Muscle layer of colon (tissue), 2 donors: ENCODE data around the gene RGP1.

Experiments used
- H3K27ac ChIP-seq: one replicate; pipeline ENCODE4 v1.7.0; 2013; ENCODE audit warnings: low read depth, mild to moderate bottlenecking, low read length, moderate library complexity
- H3K27me3 ChIP-seq, 2 donors: one replicate each; pipeline ENCODE4 v1.7.0; 2013; ENCODE audit warnings: low read length in 2 of 2, mild to moderate bottlenecking in 2 of 2; ENCODE audit not compliant: insufficient read depth in 2 of 2, control insufficient read depth in 1 of 2
- H3K36me3 ChIP-seq: one replicate; pipeline ENCODE4 v1.7.0; 2013; ENCODE audit warnings: mild to moderate bottlenecking, low read length; ENCODE audit not compliant: insufficient read depth
- H3K4me1 ChIP-seq: one replicate; pipeline ENCODE4 v1.7.0; 2013; ENCODE audit warnings: mild to moderate bottlenecking, low read length; ENCODE audit not compliant: insufficient read depth
- H3K4me3 ChIP-seq, 2 donors: one replicate each; pipeline ENCODE4 v1.7.0; 2013; ENCODE audit warnings: low read length in 2 of 2, low read depth in 1 of 2, mild to moderate bottlenecking in 1 of 2, moderate library complexity in 1 of 2
- H3K9ac ChIP-seq: one replicate; pipeline ENCODE4 v1.7.0; 2013; ENCODE audit warnings: low read length
- H3K9me3 ChIP-seq: one replicate; pipeline ENCODE4 v1.7.0; 2013; ENCODE audit warnings: mild to moderate bottlenecking, low read length
- donor health status: abdominal sarcoma.
- donor health status: Adenocarcinoma of cecum.

The RGP1 gene

DNA sequence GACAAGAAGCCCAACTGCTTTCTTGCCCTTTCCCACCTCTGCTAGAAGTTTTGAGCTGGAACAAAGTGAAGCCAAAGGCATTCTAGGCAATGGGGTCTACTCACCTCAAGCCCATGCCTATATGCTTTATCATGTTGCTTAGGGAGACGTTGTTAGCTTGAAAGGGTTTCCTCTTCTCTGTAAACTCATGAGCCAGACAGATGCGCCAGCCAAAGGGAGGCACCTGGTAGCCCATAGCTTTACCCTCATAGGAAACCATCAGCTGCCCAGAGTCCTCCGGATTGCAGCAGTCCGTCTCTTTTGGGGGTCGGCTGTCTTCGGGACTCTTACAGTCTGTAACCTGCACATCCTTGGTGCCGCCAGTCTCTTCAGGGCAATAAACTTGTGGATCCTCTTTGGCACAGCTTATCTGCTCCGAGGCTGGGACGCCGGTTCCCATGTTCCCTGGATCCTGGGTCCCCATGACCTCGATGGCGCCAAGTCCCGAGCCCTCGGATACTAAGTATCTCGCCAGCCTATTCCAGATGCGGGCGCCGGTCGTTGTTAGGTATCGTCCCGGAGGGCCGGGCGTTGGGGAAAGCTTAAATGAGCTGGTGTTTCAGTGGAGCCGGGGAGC lies 737 bp upstream of the RGP1 start:
- peaks cover 48% of the 10 kb centered on the region for H3K36me3 ChIP-seq
- no peaks in the 10 kb centered on the region for H3K9me3 ChIP-seq
- H3K4me1 ChIP-seq, result peaks cover 32% of the 10 kb centered on the region
- H3K27ac ChIP-seq, result peak overlapping the region; percentile 93
- peak overlapping the region; percentile 91 for H3K9ac ChIP-seq
- H3K4me3 ChIP-seq, result peak overlapping the region; percentile 91 to 94
- H3K27me3 ChIP-seq, result no peaks in the 10 kb centered on the region

DNA sequence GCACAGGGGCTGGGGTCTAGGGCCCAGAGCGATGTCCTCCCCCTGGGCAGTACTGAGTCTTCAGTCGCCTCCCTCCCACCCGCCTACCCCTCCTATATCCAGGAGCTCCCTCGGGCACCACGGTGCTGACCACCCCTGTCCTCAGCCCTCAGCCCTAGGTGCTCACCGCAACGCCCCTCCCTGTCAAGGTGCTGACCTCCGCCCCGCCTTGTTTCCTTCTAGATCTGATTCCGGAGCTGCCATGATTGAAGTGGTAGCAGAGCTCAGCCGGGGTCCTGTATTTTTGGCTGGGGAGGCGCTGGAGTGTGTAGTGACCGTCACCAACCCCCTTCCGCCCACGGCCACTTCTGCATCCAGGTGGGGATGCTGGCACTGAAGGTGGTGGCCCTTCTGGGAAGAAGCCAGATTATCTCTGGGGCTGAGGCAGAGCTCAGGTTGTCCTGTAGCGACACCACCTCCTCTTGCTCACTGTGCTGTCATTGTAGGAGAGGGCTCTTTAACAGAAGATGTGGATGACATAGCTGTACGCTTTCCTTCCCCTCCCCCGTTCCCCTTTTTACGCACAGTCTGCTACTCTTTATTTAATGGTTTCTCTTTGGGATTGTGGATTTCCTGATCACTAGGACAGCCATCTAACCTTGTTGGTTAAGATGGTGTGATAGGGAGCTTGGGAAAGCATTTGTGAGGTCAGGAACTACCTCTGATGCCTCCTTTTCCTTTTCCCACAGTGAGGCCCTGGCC lies 598 bp downstream of the RGP1 start:
- peaks cover 32% of the 10 kb centered on the region for H3K4me1 ChIP-seq
- no peaks in the 10 kb centered on the region for H3K9me3 ChIP-seq
- H3K4me3 ChIP-seq, result peak overlapping the region; percentile 91 to 94
- H3K9ac ChIP-seq, result peak overlapping the region; percentile 89
- H3K36me3 ChIP-seq, result peaks cover 41% of the 10 kb centered on the region
- peak overlapping the region; percentile 89 for H3K27ac ChIP-seq
- H3K27me3 ChIP-seq, result no peaks in the 10 kb centered on the region

DNA sequence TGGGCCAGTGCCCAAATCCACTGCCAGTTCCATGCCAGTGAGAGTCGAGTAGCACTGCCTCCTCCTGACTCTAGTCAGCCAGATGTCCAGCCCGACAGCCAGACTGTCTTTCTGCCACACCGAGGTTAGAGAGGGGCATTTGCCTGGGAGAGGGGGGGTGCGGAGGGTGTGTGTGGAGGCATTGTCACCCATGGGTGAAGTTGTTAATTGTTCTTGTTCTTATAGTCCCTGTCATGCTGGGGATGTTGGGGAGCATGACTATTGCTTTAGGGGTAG lies 1.1 kb downstream of the RGP1 start:
- Histone ChIP-seq H3K9me3 (no peaks in the 10 kb centered on the region), H3K9ac (peak overlapping the region; percentile 89), H3K4me3 (peak overlapping the region; percentile 91 to 94), H3K36me3 (peaks cover 39% of the 10 kb centered on the region), H3K27me3 (no peaks in the 10 kb centered on the region), H3K4me1 (peaks cover 32% of the 10 kb centered on the region), H3K27ac (peak overlapping the region; percentile 89)

DNA sequence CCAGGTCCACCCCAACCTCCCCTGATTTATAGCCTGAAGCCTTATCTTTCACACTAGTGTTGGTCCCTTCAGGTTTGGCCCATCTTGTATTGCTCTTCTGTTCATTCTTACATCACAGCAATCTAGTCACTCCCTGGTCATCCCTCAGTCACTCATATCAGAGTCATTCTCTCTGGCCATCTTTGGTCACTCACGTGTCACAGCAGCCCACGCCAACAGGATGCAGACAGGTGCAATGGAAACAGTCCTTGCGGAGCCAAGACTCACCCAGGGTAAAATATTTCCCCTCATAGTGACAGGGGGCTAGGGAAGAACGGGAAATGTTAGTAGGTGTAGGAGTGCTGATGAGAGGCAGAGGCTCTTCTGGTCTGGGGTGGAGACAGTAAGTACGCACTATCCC lies 4.4 kb downstream of the RGP1 start:
- Histone ChIP-seq H3K9ac (no peak overlapping the region), H3K27ac (no peak overlapping the region), H3K36me3 (peaks cover 35% of the 10 kb centered on the region), H3K27me3 (no peaks in the 10 kb centered on the region), H3K4me3 (peak overlapping the region in 1 of 2 donors; percentile 8), H3K9me3 (no peaks in the 10 kb centered on the region), H3K4me1 (peaks cover 26% of the 10 kb centered on the region)

DNA sequence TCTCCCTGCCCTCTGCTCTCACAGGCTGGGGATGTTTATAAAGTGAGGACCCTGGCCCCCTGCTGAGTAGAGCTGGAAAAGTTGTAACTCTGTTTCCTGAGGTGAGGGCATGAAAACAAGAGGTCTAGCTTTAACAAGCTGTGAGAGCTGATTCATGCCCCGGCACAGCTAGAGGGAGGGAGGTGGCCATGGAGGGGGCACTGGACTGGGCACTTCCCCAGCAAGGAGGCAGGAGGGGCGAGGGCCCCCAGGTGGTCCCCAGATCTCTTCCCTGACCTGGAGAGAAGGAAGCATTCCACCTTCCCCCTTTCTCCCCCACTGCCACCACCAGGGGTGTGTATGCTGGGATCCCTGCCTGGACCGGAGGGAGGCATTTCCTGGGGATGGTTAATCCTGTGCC lies 5.2 kb downstream of the RGP1 start, which contains the start of gene MSMP:
MSMP (minus strand) TSS at position 13 of the 400 bp plus-strand sequence. CDS start 147 bp downstream, outside the sequence.
- Histone ChIP-seq H3K9me3 (no peaks in the 10 kb centered on the region), H3K27ac (no peak within 1 kb of the TSS), H3K36me3 (peaks cover 35% of the 10 kb centered on the region), H3K4me3 (peak within 1 kb of the TSS in 1 of 2 donors; percentile 8), H3K27me3 (no peaks in the 10 kb centered on the region), H3K4me1 (peaks cover 32% of the 10 kb centered on the region), H3K9ac (no peak within 1 kb of the TSS)

DNA sequence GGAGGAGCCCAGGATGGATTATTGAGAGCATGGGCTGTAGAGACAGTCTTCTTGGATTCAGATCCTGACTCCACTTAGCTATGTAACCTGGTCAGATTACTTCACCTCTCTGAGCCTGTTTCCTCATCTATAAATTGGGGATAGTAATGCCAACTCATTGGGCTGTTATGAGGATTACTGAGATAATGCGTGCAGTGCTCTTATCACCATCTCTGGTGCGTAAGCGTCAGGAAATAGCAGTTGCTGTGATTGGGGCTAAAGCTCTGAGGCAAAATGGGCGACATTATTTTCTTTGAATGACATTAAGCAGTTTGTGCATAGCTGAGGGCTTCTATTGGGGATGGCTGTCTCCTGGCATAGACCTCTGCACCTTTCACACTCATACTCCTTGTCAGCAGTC lies 6.0 kb downstream of the RGP1 start:
- H3K36me3 ChIP-seq, result peaks cover 35% of the 10 kb centered on the region
- H3K4me3 ChIP-seq, result no peak overlapping the region
- H3K27me3 ChIP-seq, result no peaks in the 10 kb centered on the region
- no peak overlapping the region for H3K27ac ChIP-seq
- no peak overlapping the region for H3K9ac ChIP-seq
- H3K4me1 ChIP-seq, result peaks cover 27% of the 10 kb centered on the region
- H3K9me3 ChIP-seq, result no peaks in the 10 kb centered on the region

DNA sequence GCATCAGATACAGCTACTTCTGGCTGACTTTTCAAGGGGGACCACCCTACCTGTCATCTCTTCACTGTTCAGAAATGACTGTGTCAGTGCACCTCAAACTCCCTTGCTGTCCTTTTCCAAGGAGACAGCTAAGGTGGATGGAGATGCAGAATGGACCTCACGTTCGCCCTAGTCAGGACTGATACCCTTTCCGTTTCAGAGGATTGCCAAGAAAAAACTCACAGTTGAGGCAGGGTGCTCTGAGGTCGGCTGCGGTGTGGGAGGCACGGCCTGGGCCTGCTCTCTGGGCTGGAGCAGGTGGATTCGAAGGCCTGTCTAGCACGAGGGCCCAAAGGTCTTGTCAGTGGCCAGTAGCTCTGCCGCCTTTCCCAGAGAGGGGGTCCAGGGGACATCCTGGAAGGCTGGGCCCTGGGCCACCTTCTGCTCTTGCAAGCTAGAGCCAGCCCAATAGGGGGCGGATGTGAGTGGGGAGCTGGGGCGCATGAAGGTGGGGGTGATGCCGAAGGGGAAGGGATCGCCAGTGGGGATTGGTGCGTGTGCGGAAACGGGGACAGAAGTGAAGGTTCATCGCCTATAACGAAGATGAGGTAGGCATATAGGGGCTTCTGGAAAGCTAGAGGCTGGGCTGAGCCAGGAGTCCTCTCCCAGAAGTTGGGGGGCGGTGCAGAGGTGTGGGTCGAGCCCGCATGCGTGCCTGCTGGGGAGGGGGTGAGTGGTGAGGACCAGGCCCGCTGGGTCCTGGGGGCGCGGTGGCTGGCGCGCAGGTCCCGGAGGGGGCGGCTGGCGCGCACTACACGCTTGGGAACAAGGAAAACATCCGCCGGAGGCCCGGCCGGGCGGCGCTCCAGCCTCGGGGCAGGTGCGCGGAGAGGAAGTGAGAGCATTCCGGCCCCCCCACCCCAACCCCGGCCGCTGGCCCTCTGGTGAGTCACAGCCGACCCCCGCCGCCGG lies 7.5 kb downstream of the RGP1 start:
- Histone ChIP-seq H3K9ac (peak overlapping the region; percentile 81), H3K27me3 (no peaks in the 10 kb centered on the region), H3K27ac (peak overlapping the region; percentile 79), H3K4me3 (peak overlapping the region; percentile 71 to 72), H3K36me3 (peaks cover 25% of the 10 kb centered on the region), H3K4me1 (peaks cover 23% of the 10 kb centered on the region), H3K9me3 (no peaks in the 10 kb centered on the region)

DNA sequence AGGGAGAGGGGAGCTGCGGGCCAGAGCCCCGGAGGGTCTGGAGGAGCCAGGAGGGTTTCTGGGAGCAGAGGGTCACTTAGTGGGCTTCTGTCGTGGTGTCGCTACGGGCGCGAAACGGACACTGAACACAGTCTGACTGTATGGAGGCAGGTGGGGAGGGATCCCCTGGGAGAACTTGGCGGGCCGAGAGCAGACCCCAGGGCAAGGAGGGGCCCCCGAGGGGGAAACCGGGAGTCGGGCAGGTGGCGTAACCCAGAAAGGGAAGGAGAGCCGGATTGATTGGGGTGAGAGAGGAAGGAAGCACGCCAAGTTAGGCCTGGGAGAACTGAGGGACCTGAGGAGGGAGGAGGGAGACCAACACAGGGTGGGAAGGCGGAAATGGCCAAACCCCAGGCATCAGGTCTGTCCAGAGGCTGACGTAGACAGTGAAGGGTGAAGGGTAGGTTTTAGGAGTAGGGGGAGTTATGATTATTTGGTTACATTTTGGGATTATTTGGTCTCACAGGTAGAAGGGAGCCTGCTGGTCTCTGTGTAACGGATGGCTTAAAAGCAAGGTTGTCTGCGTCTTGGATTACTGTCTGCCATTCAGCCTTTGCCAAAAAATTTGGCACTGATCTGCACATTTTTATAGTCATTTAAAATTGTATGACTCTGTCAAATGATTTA lies 8.3 kb downstream of the RGP1 start:
- Histone ChIP-seq H3K36me3 (peaks cover 17% of the 10 kb centered on the region), H3K9ac (peak overlapping the region; percentile 81), H3K9me3 (no peaks in the 10 kb centered on the region), H3K27me3 (no peaks in the 10 kb centered on the region), H3K4me1 (peaks cover 23% of the 10 kb centered on the region), H3K27ac (peak overlapping the region; percentile 79), H3K4me3 (peak overlapping the region; percentile 71 to 72)

DNA sequence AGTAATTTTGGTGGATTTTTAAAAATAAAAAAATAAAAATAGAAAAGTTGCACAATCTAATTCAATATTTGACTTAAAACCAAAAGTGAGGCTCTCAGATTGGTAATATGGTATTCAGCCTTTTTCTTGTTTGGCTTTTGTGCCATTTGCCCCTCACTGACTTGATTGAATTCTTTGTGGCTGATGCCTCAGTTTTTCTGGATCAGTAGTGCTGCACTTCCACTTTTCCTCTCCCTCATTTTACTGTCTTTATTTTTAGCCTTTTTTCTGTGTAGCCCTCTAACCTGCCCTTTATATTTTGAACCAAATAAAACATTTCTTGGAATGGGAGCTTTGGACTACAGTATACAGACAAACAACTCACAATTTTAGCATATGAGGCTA lies 8.8 kb downstream of the RGP1 start:
- H3K27ac ChIP-seq, result peak overlapping the region; percentile 79
- H3K4me3 ChIP-seq, result no peak overlapping the region
- H3K4me1 ChIP-seq, result peaks cover 23% of the 10 kb centered on the region
- H3K27me3 ChIP-seq, result no peaks in the 10 kb centered on the region
- H3K9ac ChIP-seq, result peak overlapping the region; percentile 81
- peaks cover 11% of the 10 kb centered on the region for H3K36me3 ChIP-seq
- H3K9me3 ChIP-seq, result no peaks in the 10 kb centered on the region

DNA sequence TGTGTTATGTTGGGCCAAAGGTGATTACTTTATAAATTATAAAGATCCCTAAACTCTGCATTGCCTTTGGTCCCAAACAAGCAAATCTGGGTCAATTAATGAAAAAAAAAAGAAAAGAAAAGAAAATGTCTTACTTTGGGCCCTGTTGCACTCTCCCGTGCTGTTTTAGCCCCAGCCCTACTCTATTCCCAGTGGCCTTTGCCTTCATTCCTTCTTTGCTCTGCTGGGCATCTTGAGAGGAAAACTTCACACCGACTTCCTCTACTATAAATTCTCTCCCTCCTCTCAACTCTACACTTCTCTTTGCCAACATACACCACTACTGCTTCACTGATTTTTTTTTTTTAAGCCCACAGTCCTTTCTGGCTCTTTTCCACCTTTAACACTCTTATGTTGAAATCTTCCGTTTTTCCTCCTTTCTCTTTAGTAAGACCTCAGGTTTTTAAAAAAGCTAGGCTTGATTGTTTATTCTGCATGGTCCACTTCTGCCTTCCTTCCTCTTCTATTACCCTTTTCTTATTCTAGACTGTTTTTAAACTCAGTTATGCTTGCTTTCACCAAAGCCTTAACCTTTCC lies 9.5 kb downstream of the RGP1 start:
- Histone ChIP-seq H3K9me3 (no peaks in the 10 kb centered on the region), H3K4me3 (no peak overlapping the region)

More for the DNA sequence above, 9.5 kb downstream of the RGP1 start:
- Histone ChIP-seq H3K27ac (no peak overlapping the region), H3K27me3 (no peaks in the 10 kb centered on the region), H3K9ac (no peak overlapping the region), H3K36me3 (peaks cover 5% of the 10 kb centered on the region), H3K4me1 (peaks cover 23% of the 10 kb centered on the region)
